GM18907 (cell line): ENCODE results near the gene SNAPC5.
"Not testable (repeated sequence)": the region's sequence is repeated elsewhere in the genome, so short reads cannot be mapped to it uniquely, and the experiment has no call there.

Experiments used
- ATAC-seq: cut with Tn5 transposase; IDR thresholded peaks from one replicate; pipeline ENCODE4 v1.9.1; 2021; ENCODE audit warnings: mild to moderate bottlenecking, moderate library complexity; ENCODE audit not compliant: unreplicated experiment

SNAPC5 gene

DNA sequence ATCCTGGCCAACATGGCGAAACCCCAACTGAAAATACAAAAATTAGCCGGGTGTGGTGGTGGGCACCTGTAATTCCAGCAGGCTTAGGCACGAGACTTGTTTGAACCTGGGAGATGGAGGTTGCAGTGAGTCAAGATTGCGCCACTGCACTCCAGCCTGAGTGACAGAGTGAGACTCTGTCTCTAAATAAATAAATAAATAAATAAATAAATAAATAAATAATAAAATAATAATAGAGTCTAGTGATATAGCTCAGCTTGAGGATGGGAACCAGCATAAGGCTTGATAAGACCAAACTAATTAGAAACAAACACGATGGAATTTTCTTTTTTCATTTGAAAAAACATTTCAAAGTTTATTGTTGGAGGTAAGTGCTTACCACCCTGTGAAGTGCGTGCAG, 36.3 kb downstream of the SNAPC5 start:
- ATAC-seq = not testable (repeated sequence)

DNA sequence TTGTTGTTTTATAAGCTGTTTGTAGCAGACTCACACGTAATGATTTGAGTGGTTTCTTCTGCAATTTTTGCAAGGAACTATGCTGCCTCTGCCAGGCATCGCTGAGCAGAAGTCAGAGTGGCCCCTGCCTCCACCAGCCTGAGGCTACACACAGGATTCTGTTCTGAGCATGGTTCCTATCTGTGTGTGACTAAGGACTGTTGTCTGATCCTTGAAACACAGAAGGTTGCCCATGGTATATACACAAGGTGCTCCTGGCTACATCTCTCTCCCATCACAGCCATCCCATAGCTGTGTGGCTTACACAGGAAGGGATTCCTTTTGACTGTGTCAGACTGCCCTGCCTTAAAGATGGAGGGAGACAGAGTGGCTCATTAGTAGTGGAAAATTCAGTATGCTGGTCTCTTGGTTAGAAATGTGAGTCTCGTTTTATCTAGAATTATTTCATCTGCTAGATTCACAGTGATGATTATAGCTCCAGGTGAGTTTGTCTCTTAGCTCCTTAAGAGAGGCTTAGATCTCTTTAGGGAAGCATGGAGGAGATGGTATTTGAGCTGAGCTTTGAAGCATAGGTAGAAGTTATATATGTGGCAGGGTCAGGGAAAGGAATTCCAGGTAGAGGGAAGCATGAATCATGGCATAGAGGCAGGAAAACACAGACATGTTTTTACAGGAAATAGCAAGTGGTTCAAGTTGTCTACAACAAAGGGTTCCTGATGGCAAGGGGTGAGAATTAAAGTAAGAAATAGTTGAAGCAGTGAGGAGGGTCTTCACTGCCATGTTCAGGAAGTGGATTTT, 37.5 kb downstream of the SNAPC5 start:
- ATAC-seq = no peak

DNA sequence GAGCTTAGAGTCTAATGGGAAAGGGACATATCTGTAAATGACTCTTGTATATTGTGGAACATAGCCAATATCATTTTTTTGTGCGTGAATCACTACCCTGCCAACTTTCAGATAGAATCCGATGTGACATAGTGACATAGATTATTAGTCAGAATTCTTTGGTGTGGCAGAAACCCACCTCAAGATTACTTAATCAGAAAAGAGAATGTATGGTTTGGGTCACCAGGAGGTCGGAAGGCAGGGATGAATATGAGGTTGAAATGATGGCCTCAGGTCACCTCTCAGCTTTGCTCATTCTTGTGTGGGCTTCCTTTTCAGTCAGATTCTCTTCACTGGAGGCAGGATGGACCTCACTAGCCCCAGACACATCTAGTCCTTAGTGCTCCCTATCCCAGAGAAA, 41.4 kb downstream of the SNAPC5 start:
- no peak for ATAC-seq

DNA sequence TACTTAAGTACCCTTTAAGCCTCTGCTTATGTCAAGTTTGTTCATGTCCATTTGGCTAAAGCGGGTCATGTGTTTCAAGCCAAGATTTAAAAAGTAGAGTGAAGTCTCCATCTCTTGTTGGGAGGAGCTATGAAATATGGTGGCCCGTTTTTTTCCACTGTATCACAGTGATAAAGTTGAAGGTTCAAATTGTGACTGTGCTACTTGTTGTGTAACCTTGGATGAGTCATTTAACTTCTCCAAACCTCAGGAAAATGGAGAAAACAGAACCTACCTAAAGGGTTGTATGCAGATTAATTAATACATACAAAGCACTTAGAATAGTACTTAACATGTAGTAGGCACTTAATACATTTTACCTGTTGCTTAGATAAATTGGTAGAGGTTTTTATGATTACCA, 43.4 kb downstream of the SNAPC5 start:
- ATAC-seq = no peak

DNA sequence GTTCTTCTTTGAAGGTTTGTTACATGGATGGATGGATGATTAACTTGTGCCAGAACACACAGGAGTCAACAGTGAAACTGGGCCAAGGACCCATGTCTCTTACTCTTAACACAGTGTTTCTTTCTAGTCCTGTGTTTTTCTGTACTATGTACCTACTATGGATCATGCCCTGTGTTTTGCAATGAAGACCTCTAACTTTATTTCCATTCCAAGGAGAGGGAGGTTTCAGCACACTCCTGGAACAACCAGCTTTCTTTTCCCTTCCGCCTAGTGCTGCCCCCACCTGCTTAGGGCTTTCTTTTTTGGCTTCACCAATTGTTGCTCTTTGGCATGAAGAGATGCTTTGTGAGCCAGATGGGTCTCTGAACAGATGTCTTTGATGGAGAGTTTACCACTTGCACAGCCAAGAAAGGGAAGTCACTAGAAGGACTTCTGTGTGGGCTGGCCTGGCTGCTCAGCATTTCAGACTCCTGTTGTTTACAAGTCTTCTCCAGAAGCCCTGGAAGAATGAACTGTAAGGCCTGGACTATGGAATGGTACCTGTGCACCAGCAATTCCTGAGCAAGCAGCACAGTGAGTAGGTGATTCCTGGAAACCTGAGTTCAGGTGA, 44.5 kb downstream of the SNAPC5 start:
- ATAC-seq = no peak

DNA sequence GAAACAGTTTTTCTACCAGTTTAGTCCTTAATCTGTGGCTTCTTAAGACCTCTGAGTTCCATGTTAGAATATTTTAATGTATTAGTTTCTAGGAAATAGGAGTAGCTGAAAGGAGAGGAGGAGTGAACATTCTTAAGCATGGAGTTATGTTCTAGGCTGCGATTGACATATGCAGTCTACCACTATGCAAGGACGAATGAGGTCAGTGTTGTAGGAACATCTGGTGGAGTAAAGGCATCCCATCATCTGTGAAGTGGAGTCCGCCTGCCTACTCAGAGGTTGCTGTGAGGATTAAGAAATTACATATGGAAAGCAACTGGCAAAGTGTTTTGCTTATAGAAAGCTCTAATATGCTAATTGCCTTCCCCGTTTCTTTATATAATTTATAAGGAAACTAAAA, 45.1 kb downstream of the SNAPC5 start:
- no peak for ATAC-seq
